Measurements from ENCODE around the gene WHRN.

Gene WHRN

GRCh38 chr9:114505187-114506081 lies at the start of gene WHRN:
Gene WHRN (minus strand): TSS chr9:114505473. CDS start chr9:114504801, 672 bp downstream.
- peak; percentile 84 to 88 for DNase-seq (ENCODE audit: low read depth in 2 of 2)

- DNase-seq (ENCODE audit: low read depth in 2 of 2), result no peak
Observed at GRCh38 chr9:114553202-114553601, 47.9 kb upstream of the WHRN start.

GRCh38 chr9:114552706-114553105 lies 47.4 kb upstream of the WHRN start:
- DNase-seq (ENCODE audit: low read depth in 2 of 2), result no peak

- DNase-seq (ENCODE audit: low read depth in 2 of 2), result no peak
Observed at GRCh38 chr9:114551750-114552685, 46.7 kb upstream of the WHRN start.

- no peak for DNase-seq (ENCODE audit: low read depth in 2 of 2)
Observed at GRCh38 chr9:114549697-114550330, 44.5 kb upstream of the WHRN start.

GRCh38 chr9:114546851-114547250 lies 41.6 kb upstream of the WHRN start:
- no peak for DNase-seq (ENCODE audit: low read depth in 2 of 2)

GRCh38 chr9:114545055-114545454 lies 39.8 kb upstream of the WHRN start:
- no peak for DNase-seq (ENCODE audit: low read depth in 2 of 2)

- no peak for DNase-seq (ENCODE audit: low read depth in 2 of 2)
Observed at GRCh38 chr9:114539701-114540380, 34.6 kb upstream of the WHRN start.

- no peak for DNase-seq (ENCODE audit: low read depth in 2 of 2)
Observed at GRCh38 chr9:114538241-114538640, 33.0 kb upstream of the WHRN start.

GRCh38 chr9:114532561-114533237 lies 27.4 kb upstream of the WHRN start:
- DNase-seq (ENCODE audit: low read depth in 2 of 2), result no peak

GRCh38 chr9:114529285-114529684 lies 24.0 kb upstream of the WHRN start:
- DNase-seq (ENCODE audit: low read depth in 2 of 2), result no peak

GRCh38 chr9:114526807-114527206 lies 21.5 kb upstream of the WHRN start:
- no peak for DNase-seq (ENCODE audit: low read depth in 2 of 2)

GRCh38 chr9:114525513-114525912 lies 20.2 kb upstream of the WHRN start:
- no peak for DNase-seq (ENCODE audit: low read depth in 2 of 2)

GRCh38 chr9:114524247-114524681 lies 19.0 kb upstream of the WHRN start:
- no peak for DNase-seq (ENCODE audit: low read depth in 2 of 2)

- DNase-seq (ENCODE audit: low read depth in 2 of 2), result no peak
Observed at GRCh38 chr9:114522847-114523246, 17.6 kb upstream of the WHRN start.

- DNase-seq (ENCODE audit: low read depth in 2 of 2), result no peak
Observed at GRCh38 chr9:114522286-114522685, 17.0 kb upstream of the WHRN start.

- DNase-seq (ENCODE audit: low read depth in 2 of 2), result no peak
Observed at GRCh38 chr9:114521846-114522245, 16.6 kb upstream of the WHRN start.

- DNase-seq (ENCODE audit: low read depth in 2 of 2), result no peak
Observed at GRCh38 chr9:114518599-114519022, 13.3 kb upstream of the WHRN start.

- DNase-seq (ENCODE audit: low read depth in 2 of 2), result no peak
Observed at GRCh38 chr9:114518120-114518519, 12.8 kb upstream of the WHRN start.

- no peak for DNase-seq (ENCODE audit: low read depth in 2 of 2)
Observed at GRCh38 chr9:114516913-114517312, 11.6 kb upstream of the WHRN start.

- no peak for DNase-seq (ENCODE audit: low read depth in 2 of 2)
Observed at GRCh38 chr9:114515528-114515927, 10.3 kb upstream of the WHRN start.
